Measurements from ENCODE around the gene SEC16B. TPM values are rescaled to one million over a fixed set of nuclear protein-coding genes. Genes with fewer than 3 reads are reported as not detected.

The SEC16B gene
- not detected in 2 replicates for total RNA-seq (2011; cell fraction: chromatin; rRNA removed; ENCODE audit: low replicate concordance)
- not detected in 2 replicates for total RNA-seq (2011; cell fraction: nucleolus; rRNA removed)
- total RNA-seq (2011; cell fraction: nucleoplasm; rRNA removed), result not detected in 2 replicates
- total RNA-seq (2014; rRNA removed), result not detected in 2 replicates
- not detected in 2 replicates for total RNA-seq (2014; rRNA removed; fragmentation: Illumina TruSeq; extraction: Trizol)
- total RNA-seq (2015; rRNA removed; fragmentation: Illumina TruSeq; extraction: Trizol), result not detected in 2 replicates
- not detected in 2 replicates for total RNA-seq (2021)
- not detected in 2 replicates for polyA plus RNA-seq (2011; rRNA removed)
- polyA plus RNA-seq (2011; cell fraction: cytosol; rRNA removed), result not detected in 2 replicates
- 0.06 TPM in 1 of 2 replicates, not detected in the other for polyA plus RNA-seq (2011; cell fraction: nucleus; rRNA removed)
- 0.04 TPM in 1 of 2 replicates, not detected in the other for polyA plus RNA-seq (2012)
- polyA plus RNA-seq (2014; fragmentation: Illumina TruSeq; extraction: Trizol), result not detected in 2 replicates
- polyA plus RNA-seq (2014; fragmentation: Nextera tagmentation; extraction: Ambion mirVana), result not detected
- not detected in 2 replicates for polyA plus RNA-seq (2014; rRNA removed)
- polyA minus RNA-seq (2011; rRNA and poly(A)+ RNA removed), result not detected in 2 replicates
- not detected in 2 replicates for polyA minus RNA-seq (2011; cell fraction: cytosol; rRNA and poly(A)+ RNA removed)
- polyA minus RNA-seq (2011; cell fraction: nucleus; rRNA and poly(A)+ RNA removed), result not detected in 2 replicates
- not detected for Bru-seq, nascent RNA
- BruChase-seq, experiment 1, labeled RNA remaining after a 2-hour chase, result not detected
- BruChase-seq, experiment 2, labeled RNA remaining after a 6-hour chase, result not detected
- long read RNA-seq, experiment 1, result 0 reads
- long read RNA-seq, experiment 2, result 0 reads
- long read RNA-seq, experiment 3, result 0 reads

DNA sequence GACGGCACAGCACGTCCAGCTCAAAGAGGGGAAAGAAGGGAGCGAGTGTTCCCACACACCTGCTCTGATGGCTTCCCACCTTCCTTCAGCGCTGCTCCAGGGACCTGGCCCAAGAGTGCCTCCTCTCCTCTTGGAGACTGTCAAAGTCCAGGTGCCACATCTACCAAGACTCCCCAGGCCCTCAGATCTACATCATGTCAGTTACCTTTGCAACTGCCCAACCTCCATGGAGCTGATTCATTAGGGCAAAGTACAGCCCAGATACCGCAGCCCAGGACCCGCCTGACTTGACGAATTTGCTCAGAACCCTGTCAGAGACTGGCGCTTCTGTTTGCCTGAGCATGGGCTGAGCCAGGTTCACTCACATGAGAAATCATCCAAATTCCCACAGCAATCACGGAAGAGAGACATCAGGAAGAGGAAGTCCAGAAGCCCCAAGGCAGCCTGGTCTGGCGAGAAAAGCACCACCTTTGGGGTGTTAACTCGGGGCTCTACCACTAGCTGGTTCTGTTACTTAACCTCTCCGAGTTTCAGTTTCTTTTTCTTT is at the start of gene SEC16B:
Gene SEC16B (minus strand): TSS at position 234 of the 547 bp plus-strand sequence. CDS start 2,077 bp downstream, outside the sequence.
- Histone ChIP-seq H3K9ac (ENCODE audit: insufficient read depth in 1 of 2, low read depth in 2 of 2, low read length in 2 of 2) (no peak within 1 kb of the TSS), H2AFZ (ENCODE audit: low read depth, low read length) (no peak within 1 kb of the TSS), H3K4me3 (no peak within 1 kb of the TSS), H3K4me2 (ENCODE audit: insufficient read depth, low read length) (no peak within 1 kb of the TSS), H4K20me1 (replicated peaks; ENCODE audit: control insufficient read depth, insufficient read depth, low read length) (no peaks in the 10 kb centered on the region), H3K9me1 (ENCODE audit: control insufficient read depth, insufficient read depth, low read length) (no peaks in the 10 kb centered on the region), H3K27ac (ENCODE audit: extremely low read depth, low read depth, low read length) (no peak within 1 kb of the TSS), H3K79me2 (ENCODE audit: control insufficient read depth, insufficient read depth, low read length) (no peaks in the 10 kb centered on the region), H3K27me3 (ENCODE audit: control insufficient read depth in 2 of 2, insufficient read depth in 2 of 2, low read length in 2 of 2) (0 out of 5 replicates have a peak, but pooled peaks cover 0 to 3% of the 10 kb centered on the region in 2 experiments), H3K36me3 (ENCODE audit: control insufficient read depth, insufficient read depth, low read length) (no peaks in the 10 kb centered on the region), H3K9me3 (replicated peaks; ENCODE audit: control insufficient read depth, insufficient read depth, low read depth, low read length) (no peaks in the 10 kb centered on the region), H3K4me1 (replicated peaks in 1 of 2; ENCODE audit: control insufficient read depth in 2 of 2, insufficient read depth in 2 of 2, low read length in 2 of 2) (no peaks in the 10 kb centered on the region)
- ChIA-PET POLR2A (no interaction called here), CTCF (ENCODE audit: low intra/inter-chr PET ratio) (no interaction called here)
- intact Hi-C loops (cut with micrococcal nuclease), result no loop called here
- in situ Hi-C loops (cut with MboI), result no loop called here
- ATAC-seq (no peak), FAIRE-seq (no peak), DNase-seq (ENCODE audit: extremely low read depth in 1 of 4, low spot score in 3 of 4) (no peak)
- WGBS (ENCODE audit: insufficient coverage, low coverage, missing lambda C conversion rate), result 1% methylated on average over 11 of the region's 12 CpGs
- BruUV-seq (replicated peaks), result no TSS peak
- TF ChIP-seq ZNF589 (CRISPR knock-in tag; IDR thresholded peaks at IDR 0.05; ENCODE audit: low read depth) (no peak), GATAD2B (IDR thresholded peaks at IDR 0.05; ENCODE audit: borderline replicate concordance) (no peak), ETS1 (conservative IDR thresholded peaks at IDR 0.05; ENCODE audit: control insufficient read depth, low read depth, low read length) (no peak), NFE2 (IDR thresholded peaks at IDR 0.05; ENCODE audit: low read depth) (no peak), MYBL2 (IDR thresholded peaks at IDR 0.05; ENCODE audit: low read depth) (no peak), MYBL2 (CRISPR knock-in tag; IDR thresholded peaks at IDR 0.05; ENCODE audit: borderline replicate concordance) (no peak), NRF1 (conservative IDR thresholded peaks at IDR 0.05 in 1 of 2, IDR thresholded peaks at IDR 0.05 in 1 of 2) (no peak), TCF7 (IDR thresholded peaks at IDR 0.05; ENCODE audit: borderline replicate concordance) (no peak), CBX8 (IDR thresholded peaks at IDR 0.05; ENCODE audit: borderline replicate concordance, extremely low read depth, low read depth, low read length, poor library complexity, severe bottlenecking) (no peak), KLF1 (tag; IDR thresholded peaks at IDR 0.05) (no peak), SAFB2 (IDR thresholded peaks at IDR 0.05; ENCODE audit: borderline replicate concordance, low read depth, low read length, severe bottlenecking) (no peak), DNMT1 (IDR thresholded peaks at IDR 0.05) (no peak), RFX1 (IDR thresholded peaks at IDR 0.05) (no peak), ARID3A (IDR thresholded peaks at IDR 0.05; ENCODE audit: borderline replicate concordance, low read depth, low read length) (no peak)

All from K562 (cell line).